Neural progenitor cell (in vitro differentiated cells): Measurements from ENCODE around the gene PREPL. TPM values are rescaled to one million over a fixed set of nuclear protein-coding genes. Genes with fewer than 3 reads are reported as not detected.

Experiments used
- DNase-seq: peaks from one replicate; pipeline ENCODE4 v3.0.0-alpha.2; 2016; ENCODE audit warnings: low spot score
- H2AFZ ChIP-seq: fragments of 200-600 bp; sonication (generic); replicated peaks from 2 replicates; pipeline ENCODE4 v1.6.1; 2016; ENCODE audit warnings: antibody characterized with exemption
- H3F3A ChIP-seq: fragments of 200-600 bp; sonication (generic); 2 replicates; pipeline ENCODE4 v1.6.1; 2016; ENCODE audit warnings: antibody characterized with exemption, low read depth
- H3K27ac ChIP-seq: fragments of 200-600 bp; sonication (generic); 2 replicates; pipeline ENCODE4 v1.5.1; 2016; ENCODE audit warnings: mild to moderate bottlenecking
- H3K27me3 ChIP-seq: fragments of 200-600 bp; sonication (generic); 2 replicates; pipeline ENCODE4 v1.6.1; 2016; ENCODE audit warnings: mild to moderate bottlenecking, moderate library complexity
- H3K36me3 ChIP-seq: fragments of 200-600 bp; sonication (generic); 2 replicates; pipeline ENCODE4 v1.5.1; 2016
- H3K4me1 ChIP-seq: fragments of 200-600 bp; sonication (generic); 2 replicates; pipeline ENCODE4 v1.6.1; 2016; ENCODE audit warnings: mixed run types
- H3K4me2 ChIP-seq: fragments of 200-600 bp; sonication (generic); 2 replicates; pipeline ENCODE4 v1.6.1; 2016
- H3K4me3 ChIP-seq: fragments of 200-600 bp; sonication (generic); 2 replicates; pipeline ENCODE4 v1.5.1; 2016
- H3K79me2 ChIP-seq: fragments of 200-600 bp; sonication (generic); 2 replicates; pipeline ENCODE4 v1.6.1; 2016; ENCODE audit warnings: low read depth
- H3K9ac ChIP-seq: fragments of 200-600 bp; sonication (generic); 2 replicates; pipeline ENCODE4 v1.6.1; 2016
- H3K9me3 ChIP-seq: fragments of 200-600 bp; sonication (generic); 2 replicates; pipeline ENCODE4 v1.5.1; 2016; ENCODE audit warnings: low read depth
- H4K20me1 ChIP-seq: fragments of 200-600 bp; sonication (generic); 2 replicates; pipeline ENCODE4 v1.6.1; 2016; ENCODE audit warnings: low read depth
- H3K27ac Mint-ChIP-seq: 3 replicates; pipeline ENCODE4 v1.8.0; 2021; ENCODE audit warnings: mixed read lengths
- H3K27me3 Mint-ChIP-seq: 2 replicates; pipeline ENCODE4 v1.8.0; 2022; ENCODE audit warnings: low read depth, mild to moderate bottlenecking, inconsistent platforms, moderate library complexity, mixed read lengths; ENCODE audit not compliant: insufficient read depth
- H3K36me3 Mint-ChIP-seq: 3 replicates; pipeline ENCODE4 v1.8.0; 2021; ENCODE audit warnings: mixed read lengths
- H3K4me1 Mint-ChIP-seq: 3 replicates; pipeline ENCODE4 v1.8.0; 2021; ENCODE audit warnings: mixed read lengths
- H3K4me3 Mint-ChIP-seq: 3 replicates; pipeline ENCODE4 v1.8.0; 2021; ENCODE audit warnings: mild to moderate bottlenecking, moderate library complexity, mixed read lengths
- H3K9me3 Mint-ChIP-seq: 3 replicates; pipeline ENCODE4 v1.8.0; 2020; ENCODE audit warnings: mixed read lengths
- CTCF ChIP-seq: fragments of 200-600 bp; sonication (generic); IDR thresholded peaks from 2 replicates; pipeline ENCODE4 v1.5.1; 2017; ENCODE audit warnings: antibody characterized with exemption, mild to moderate bottlenecking
- EZH2 ChIP-seq: fragments of 200-600 bp; sonication (generic); IDR thresholded peaks from 2 replicates; pipeline ENCODE4 v1.6.1; 2017; ENCODE audit warnings: antibody characterized with exemption, mild to moderate bottlenecking, moderate library complexity
- EZH2phosphoT487 ChIP-seq: fragments of 200-600 bp; sonication (generic); IDR thresholded peaks from 2 replicates; pipeline ENCODE4 v1.6.1; 2017; ENCODE audit warnings: antibody characterized with exemption
- total RNA-seq: library from RNA; depleted of rRNA; stranded (reverse); fragments of >200 nt; gene quantifications from 2 replicates; pipeline ENCODE4 v1.2.3, GENCODE V29; 2015; ENCODE audit warnings: low replicate concordance

Gene PREPL
- total RNA-seq, 1 donor from 2014 or later = 90.8 TPM

GRCh38 chr2:44335806-44336538 is 25.3 kb downstream of the PREPL start:
- Histone ChIP-seq H3K9me3 (no peaks in the 10 kb centered on the region), H3K27me3 (no peaks in the 10 kb centered on the region), H3K27ac (no peak overlapping the region), H2AFZ (no peak overlapping the region), H3K4me1 (peaks cover 15% of the 10 kb centered on the region), H4K20me1 (no peaks in the 10 kb centered on the region), H3K4me2 (no peak overlapping the region), H3K4me3 (no peak overlapping the region), H3K79me2 (no peaks in the 10 kb centered on the region), H3K9ac (no peak overlapping the region), H3F3A (peaks cover 4% of the 10 kb centered on the region), H3K36me3 (peaks cover 11% of the 10 kb centered on the region)
- H3K27ac Mint-ChIP-seq = no peak overlapping the region
- no peak overlapping the region for H3K4me3 Mint-ChIP-seq
- H3K9me3 Mint-ChIP-seq = no peaks in the 10 kb centered on the region
- no peak for DNase-seq
- H3K4me1 Mint-ChIP-seq = peaks cover 3% of the 10 kb centered on the region
- no peak for TF ChIP-seq EZH2phosphoT487
- TF ChIP-seq EZH2 = no peak
- no peak for TF ChIP-seq CTCF
- no peaks in the 10 kb centered on the region for H3K27me3 Mint-ChIP-seq
- peaks cover 37% of the 10 kb centered on the region for H3K36me3 Mint-ChIP-seq

GRCh38 chr2:44333994-44334393 is 27.3 kb downstream of the PREPL start:
- Mint-ChIP-seq H3K36me3 (peaks cover 36% of the 10 kb centered on the region), H3K27ac (no peak overlapping the region), H3K4me1 (peaks cover 12% of the 10 kb centered on the region), H3K4me3 (no peak overlapping the region), H3K9me3 (no peaks in the 10 kb centered on the region), H3K27me3 (no peaks in the 10 kb centered on the region)
- no peaks in the 10 kb centered on the region for H4K20me1 ChIP-seq
- no peak overlapping the region for H2AFZ ChIP-seq
- no peak overlapping the region for H3K4me3 ChIP-seq
- peaks cover 29% of the 10 kb centered on the region for H3K4me1 ChIP-seq
- no peak overlapping the region for H3K9ac ChIP-seq
- DNase-seq = no peak
- peaks cover 12% of the 10 kb centered on the region for H3F3A ChIP-seq
- H3K36me3 ChIP-seq = peaks cover 3% of the 10 kb centered on the region
- no peak overlapping the region for H3K27ac ChIP-seq
- H3K4me2 ChIP-seq = no peak overlapping the region
- H3K9me3 ChIP-seq = no peaks in the 10 kb centered on the region
- no peaks in the 10 kb centered on the region for H3K27me3 ChIP-seq
- TF ChIP-seq EZH2phosphoT487 (no peak), CTCF (no peak), EZH2 (no peak)
- H3K79me2 ChIP-seq = no peaks in the 10 kb centered on the region

DNA sequence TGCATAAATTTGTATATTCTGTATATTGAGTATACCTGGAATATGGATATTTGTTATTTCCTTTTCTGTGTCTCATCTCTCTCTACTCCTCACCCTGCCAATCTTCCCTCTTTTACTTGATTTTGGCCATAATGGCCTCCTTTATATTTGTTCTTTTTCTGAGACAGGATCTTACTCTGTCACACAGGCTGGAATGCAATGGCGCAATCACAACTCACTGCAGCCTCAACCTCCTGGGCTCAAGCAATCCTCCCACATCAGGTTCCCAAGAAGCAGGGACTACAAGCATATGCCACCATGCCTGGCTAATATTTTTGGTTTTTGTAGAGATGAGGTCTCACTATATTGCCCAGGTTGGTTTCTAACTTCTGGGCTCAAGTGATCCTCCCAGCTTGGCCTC is 30.5 kb downstream of the PREPL start:
- no peak overlapping the region for H3K4me2 ChIP-seq
- H3K4me1 ChIP-seq = peaks cover 29% of the 10 kb centered on the region

More for the DNA sequence above, 30.5 kb downstream of the PREPL start:
- no peak for TF ChIP-seq EZH2
- TF ChIP-seq EZH2phosphoT487 = no peak
- TF ChIP-seq CTCF = no peak
- H4K20me1 ChIP-seq = no peaks in the 10 kb centered on the region
- Mint-ChIP-seq H3K4me1 (peaks cover 12% of the 10 kb centered on the region), H3K9me3 (no peaks in the 10 kb centered on the region), H3K36me3 (peaks cover 24% of the 10 kb centered on the region), H3K4me3 (no peak overlapping the region), H3K27ac (no peak overlapping the region), H3K27me3 (no peaks in the 10 kb centered on the region)
- H3K27ac ChIP-seq = no peak overlapping the region
- no peaks in the 10 kb centered on the region for H3K9me3 ChIP-seq
- H3K4me3 ChIP-seq = no peak overlapping the region
- no peak overlapping the region for H2AFZ ChIP-seq
- H3K36me3 ChIP-seq = peaks cover 3% of the 10 kb centered on the region
- H3K9ac ChIP-seq = no peak overlapping the region
- peaks cover 12% of the 10 kb centered on the region for H3F3A ChIP-seq
- no peak for DNase-seq
- H3K27me3 ChIP-seq = no peaks in the 10 kb centered on the region
- no peaks in the 10 kb centered on the region for H3K79me2 ChIP-seq
